HCT116 (cell line): Measurements from ENCODE around the gene TAX1BP1. TPM values are rescaled to one million over a fixed set of nuclear protein-coding genes. Genes with fewer than 3 reads are reported as not detected.

ENCODE experiments used
- ATAC-seq: fragments of 200-7000 bp; cut with Tn5 transposase; 2 replicates; pipeline ENCODE4 v1.9.1; 2020; ENCODE audit warnings: mild to moderate bottlenecking, moderate library complexity
- BruUV-seq: library from RNA; stranded (reverse); fragments of 400-500 nt; replicated peaks from 2 replicates; lab custom pipeline; 2021; lab: Mats Ljungman, UMichigan
- CTCF ChIA-PET: fragments of 300-600 bp; sonication (Branson Sonifier 250); formaldehyde crosslinking; loops from one replicate; lab custom pipeline; 2021; ENCODE audit warnings: antibody characterized with exemption; lab: Charles Lee
- POLR2A ChIA-PET: fragments of 300-600, 350-600 bp; sonication (Branson Sonifier 250); formaldehyde crosslinking; loops from one replicate; lab custom pipeline; 2021; ENCODE audit warnings: antibody characterized with exemption; lab: Charles Lee
- RAD21 ChIA-PET, 2 experiments: fragments of 300-600 bp; sonication (Branson Sonifier 250); formaldehyde crosslinking; loops; one replicate each; lab custom pipeline; 2023; ENCODE audit warnings: low total read pairs in 2 of 2; ENCODE audit not compliant: uncharacterized antibody in 2 of 2, unreplicated experiment in 2 of 2, low non-redundant PET in 1 of 2; lab: Charles Lee
- DNase-seq: peaks from one replicate; pipeline ENCODE4 v3.0.0-alpha.2; 2010; ENCODE audit warnings: low read depth, low spot score
- H2AFZ ChIP-seq: fragments of 200-600 bp; shearing (Covaris generic), sonication (generic); 2 replicates; pipeline ENCODE4 v1.6.1; 2017; ENCODE audit warnings: low read depth, mixed run types, mixed read lengths, antibody characterized with exemption, low read length; ENCODE audit not compliant: poor library complexity, severe bottlenecking
- H3K27ac ChIP-seq: 2 replicates; pipeline ENCODE4 v1.5.1; 2012; ENCODE audit warnings: low read depth, low read length
- H3K27me3 ChIP-seq: fragments of 200-600 bp; sonication (generic); 2 replicates; pipeline ENCODE4 v1.6.1; 2016; ENCODE audit warnings: mixed run types, low read length, mixed read lengths; ENCODE audit not compliant: insufficient read depth
- H3K36me3 ChIP-seq, 2 experiments: fragments of 200-500 bp in 1 of 2; fragments of 200-600 bp in 1 of 2; sonication (Bioruptor generic) in 1 of 2; sonication (generic) in 1 of 2; 2 replicates each; pipeline versions ENCODE4 v1.5.1 to v1.6.1; 2014 to 2016; ENCODE audit warnings: low read length in 2 of 2, inconsistent platforms in 1 of 2, mixed read lengths in 1 of 2, mixed run types in 1 of 2; ENCODE audit not compliant: insufficient read depth in 2 of 2, control insufficient read depth in 1 of 2
- H3K4me1 ChIP-seq, 2 experiments: fragments of 200-600 bp in 1 of 2; sonication (generic) in 1 of 2; 2 replicates each; pipeline versions ENCODE4 v1.5.1 to v1.6.1; 2012 to 2017; ENCODE audit warnings: low read length in 2 of 2, inconsistent platforms in 1 of 2, mild to moderate bottlenecking in 1 of 2, mixed read lengths in 1 of 2, mixed run types in 1 of 2, moderate library complexity in 1 of 2; ENCODE audit not compliant: insufficient read depth in 2 of 2, control insufficient read depth in 1 of 2
- H3K4me2 ChIP-seq: fragments of 200-600 bp; sonication (generic); 2 replicates; pipeline ENCODE4 v1.6.1; 2017; ENCODE audit warnings: mixed run types, low read length, mixed read lengths
- H3K4me3 ChIP-seq, 2 experiments: fragments of 200-600 bp in 1 of 2; sonication (generic) in 1 of 2; replicated peaks in 1 of 2; 2 replicates each; pipeline ENCODE4 v1.5.1; 2011 to 2016; ENCODE audit warnings: low read length in 2 of 2, control low read depth in 1 of 2, low read depth in 1 of 2, mild to moderate bottlenecking in 1 of 2, mixed read lengths in 1 of 2, mixed run types in 1 of 2
- H3K79me2 ChIP-seq: fragments of 200-600 bp; sonication (generic); 2 replicates; pipeline ENCODE4 v1.6.1; 2017; ENCODE audit warnings: mild to moderate bottlenecking, mixed run types, low read length, moderate library complexity, mixed read lengths; ENCODE audit not compliant: insufficient read depth
- H3K9ac ChIP-seq: fragments of 200-600 bp; sonication (generic); 2 replicates; pipeline ENCODE4 v1.6.1; 2016; ENCODE audit warnings: low read length, mixed read lengths
- H3K9me2 ChIP-seq: fragments of 200-600 bp; sonication (generic), shearing (Covaris generic); 2 replicates; pipeline ENCODE4 v1.6.1; 2017; ENCODE audit warnings: mixed run types, mild to moderate bottlenecking, moderate library complexity; ENCODE audit not compliant: insufficient read depth
- H3K9me3 ChIP-seq, 2 experiments: fragments of 200-500 bp in 1 of 2; fragments of 200-600 bp in 1 of 2; sonication (Bioruptor generic) in 1 of 2; sonication (generic) in 1 of 2; 2 replicates each; pipeline ENCODE4 v1.6.1; 2014 to 2017; ENCODE audit warnings: low read length in 2 of 2, mixed read lengths in 2 of 2, inconsistent platforms in 1 of 2, low read depth in 1 of 2, mild to moderate bottlenecking in 1 of 2, mixed run types in 1 of 2, moderate library complexity in 1 of 2; ENCODE audit not compliant: control insufficient read depth in 1 of 2, insufficient read depth in 1 of 2
- H4K20me1 ChIP-seq: fragments of 200-600 bp; sonication (generic), shearing (Covaris generic); 2 replicates; pipeline ENCODE4 v1.6.1; 2017; ENCODE audit warnings: mixed run types, mild to moderate bottlenecking, moderate library complexity; ENCODE audit not compliant: insufficient read depth
- CBX3 ChIP-seq: IDR thresholded peaks from 2 replicates; pipeline ENCODE4 v1.6.1; 2012; ENCODE audit warnings: low read depth
- CEBPB ChIP-seq: IDR thresholded peaks from 2 replicates; pipeline ENCODE4 v1.6.1; 2012; ENCODE audit warnings: low read depth
- EGR1 ChIP-seq: IDR thresholded peaks from 2 replicates; pipeline ENCODE4 v1.6.1; 2012; ENCODE audit warnings: low read depth
- ELF1 ChIP-seq: IDR thresholded peaks from 2 replicates; pipeline ENCODE4 v1.6.1; 2012; ENCODE audit warnings: low read depth, borderline replicate concordance
- EZH2 ChIP-seq: fragments of 200-600 bp; sonication (generic); IDR thresholded peaks from 2 replicates; pipeline ENCODE4 v1.6.1; 2017; ENCODE audit warnings: antibody characterized with exemption, mixed run types
- EZH2phosphoT487 ChIP-seq: fragments of 200-600 bp; IDR thresholded peaks from 2 replicates; pipeline ENCODE4 v1.6.1; 2018; ENCODE audit warnings: antibody characterized with exemption, borderline replicate concordance
- POLR2A ChIP-seq: IDR thresholded peaks from 2 replicates; pipeline ENCODE4 v1.7.0; 2011; ENCODE audit warnings: borderline replicate concordance; ENCODE audit not compliant: insufficient read depth, insufficient read length; ENCODE audit errors: extremely low read depth
- POLR2AphosphoS5 ChIP-seq: IDR thresholded peaks from 2 replicates; pipeline ENCODE4 v1.6.1; 2011; ENCODE audit warnings: mild to moderate bottlenecking, low read depth, low read length, moderate library complexity
- SP1 ChIP-seq: IDR thresholded peaks from 2 replicates; pipeline ENCODE4 v1.6.1; 2012; ENCODE audit warnings: low read depth
- TCF7L2 ChIP-seq: IDR thresholded peaks from 2 replicates; pipeline ENCODE4 v1.7.0; 2011; ENCODE audit warnings: borderline replicate concordance, inconsistent platforms; ENCODE audit not compliant: insufficient read depth, insufficient read length; ENCODE audit errors: extremely low read depth
- ZFX ChIP-seq: fragments of 450-650 bp; IDR thresholded peaks from 2 replicates; pipeline ENCODE4 v1.6.1; 2017
- ZNF274 ChIP-seq: fragments of 200-500 bp; sonication (Bioruptor generic); IDR thresholded peaks from 2 replicates; pipeline ENCODE4 v1.6.1; 2014; ENCODE audit warnings: mild to moderate bottlenecking, low read depth, low read length, inconsistent platforms
- intact Hi-C: fragments of 100-400 bp; cut with micrococcal nuclease; formaldehyde crosslinking; loops from 2 replicates; pipeline ENCODE4 v1.10.0; 2022
- total RNA-seq: library from RNA; stranded (reverse); gene quantifications from one replicate; pipeline ENCODE4 v1.2.1, GENCODE V29; 2021; ENCODE audit not compliant: unreplicated experiment
- TF ChIP-seq, protein P1 (sequence below): IDR thresholded peaks from 2 replicates; pipeline ENCODE4 v1.6.1; 2012
- TF ChIP-seq, protein P2 (sequence below): IDR thresholded peaks from 2 replicates; pipeline ENCODE4 v1.6.1; 2011; ENCODE audit warnings: mild to moderate bottlenecking, low read length, moderate library complexity; ENCODE audit not compliant: insufficient replicate concordance; ENCODE audit errors: extremely low read depth
- TF ChIP-seq, protein P3 (sequence below): IDR thresholded peaks from 2 replicates; pipeline ENCODE4 v1.6.1; 2012; ENCODE audit warnings: low read depth

Gene TAX1BP1
- total RNA-seq, 1 experiment from 2014 or later, result 68.1 TPM

DNA sequence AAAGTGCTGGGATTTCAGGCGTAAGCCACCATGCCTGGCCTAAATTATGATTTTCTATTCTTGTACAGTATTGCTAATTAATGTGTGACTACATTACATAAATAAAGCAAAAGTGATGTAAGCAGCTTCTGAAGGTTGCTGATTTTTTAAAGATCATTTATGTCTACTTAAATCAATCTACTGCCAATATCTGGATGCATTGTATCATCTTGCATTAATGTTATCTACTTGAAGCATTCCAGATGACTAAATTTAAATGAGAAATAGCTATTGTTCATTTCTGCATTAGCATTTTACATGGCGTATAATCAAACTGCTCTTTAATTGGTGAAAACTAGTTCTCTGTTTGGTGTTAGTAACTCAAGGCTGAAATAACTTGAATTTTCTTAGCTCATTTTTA, 40.2 kb upstream of the TAX1BP1 start:
- Histone ChIP-seq H3K9ac (no peak overlapping the region), H3K36me3 (no peaks in the 10 kb centered on the region), H2AFZ (no peak overlapping the region), H3K27ac (no peak overlapping the region), H3K4me2 (no peak overlapping the region), H3K27me3 (no peaks in the 10 kb centered on the region), H3K4me3 (no peak overlapping the region), H3K4me1 (peaks cover 6 to 13% of the 10 kb centered on the region in 2 experiments; a peak in 3 of 4 replicates), H4K20me1 (no peaks in the 10 kb centered on the region), H3K9me3 (no peaks in the 10 kb centered on the region), H3K79me2 (no peaks in the 10 kb centered on the region), H3K9me2 (no peaks in the 10 kb centered on the region)
- ChIA-PET POLR2A (no interaction called here), RAD21 (no interaction called here), CTCF (interaction anchor here (1.0 kb wide), 1 partner anchor 9 kb away, joined by 3 read pairs; no protein-coding TSS in a partner anchor)
- BruUV-seq, result no TSS peak
- ATAC-seq (no peak), DNase-seq (no peak)
- intact Hi-C loops, result loop anchor here (10.0 kb wide), 1 partner anchor 395 kb away; no protein-coding TSS in a partner anchor
- TF ChIP-seq EZH2phosphoT487, result no peak
- TF ChIP-seq EZH2, result no peak
- TF ChIP-seq TCF7L2, result no peak
- TF ChIP-seq POLR2A, result no peak
- TF ChIP-seq CBX3, result no peak
- TF ChIP-seq POLR2AphosphoS5, result no peak
- no peak for TF ChIP-seq ZFX
- TF ChIP-seq ZNF274, result no peak

DNA sequence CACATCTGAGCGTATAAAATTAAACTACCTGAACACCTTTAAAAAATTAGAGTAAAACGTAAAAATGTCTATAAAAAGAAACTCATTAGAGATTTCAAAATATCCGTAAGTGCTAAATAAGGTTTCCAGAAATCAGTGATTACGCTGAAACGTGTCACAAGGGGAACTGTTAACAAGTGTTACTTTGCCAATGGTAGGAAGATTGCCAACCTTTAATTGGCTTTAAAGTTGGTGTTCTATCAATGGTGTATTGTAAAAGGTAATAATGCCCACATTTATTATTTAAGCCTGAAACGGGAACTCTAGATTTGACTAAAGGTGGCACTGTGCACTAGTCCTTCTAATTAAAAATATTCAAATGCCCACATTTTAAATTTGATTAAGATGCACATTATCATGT, 39.5 kb upstream of the TAX1BP1 start:
- DNase-seq (no peak), ATAC-seq (no peak)
- Histone ChIP-seq H3K9ac (no peak overlapping the region), H3K4me2 (no peak overlapping the region), H2AFZ (no peak overlapping the region), H4K20me1 (no peaks in the 10 kb centered on the region), H3K4me1 (peaks cover 6 to 13% of the 10 kb centered on the region in 2 experiments; a peak in 3 of 4 replicates), H3K27me3 (no peaks in the 10 kb centered on the region), H3K36me3 (no peaks in the 10 kb centered on the region), H3K9me2 (no peaks in the 10 kb centered on the region), H3K79me2 (no peaks in the 10 kb centered on the region), H3K4me3 (no peak overlapping the region), H3K9me3 (no peaks in the 10 kb centered on the region), H3K27ac (no peak overlapping the region)
- CTCF ChIA-PET, result no interaction called here
- intact Hi-C loops, result no loop called here
- RAD21 ChIA-PET, result no interaction called here
- BruUV-seq, result no TSS peak
- POLR2A ChIA-PET, result no interaction called here
- TF ChIP-seq EZH2 (no peak), ZNF274 (no peak), CBX3 (no peak), ZFX (no peak), CEBPB (no peak), ELF1 (no peak), SP1 (no peak), EGR1 (no peak)
- TF ChIP-seq, protein P1, sequence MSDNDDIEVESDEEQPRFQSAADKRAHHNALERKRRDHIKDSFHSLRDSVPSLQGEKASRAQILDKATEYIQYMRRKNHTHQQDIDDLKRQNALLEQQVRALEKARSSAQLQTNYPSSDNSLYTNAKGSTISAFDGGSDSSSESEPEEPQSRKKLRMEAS, result no peak
- TF ChIP-seq, protein P2, sequence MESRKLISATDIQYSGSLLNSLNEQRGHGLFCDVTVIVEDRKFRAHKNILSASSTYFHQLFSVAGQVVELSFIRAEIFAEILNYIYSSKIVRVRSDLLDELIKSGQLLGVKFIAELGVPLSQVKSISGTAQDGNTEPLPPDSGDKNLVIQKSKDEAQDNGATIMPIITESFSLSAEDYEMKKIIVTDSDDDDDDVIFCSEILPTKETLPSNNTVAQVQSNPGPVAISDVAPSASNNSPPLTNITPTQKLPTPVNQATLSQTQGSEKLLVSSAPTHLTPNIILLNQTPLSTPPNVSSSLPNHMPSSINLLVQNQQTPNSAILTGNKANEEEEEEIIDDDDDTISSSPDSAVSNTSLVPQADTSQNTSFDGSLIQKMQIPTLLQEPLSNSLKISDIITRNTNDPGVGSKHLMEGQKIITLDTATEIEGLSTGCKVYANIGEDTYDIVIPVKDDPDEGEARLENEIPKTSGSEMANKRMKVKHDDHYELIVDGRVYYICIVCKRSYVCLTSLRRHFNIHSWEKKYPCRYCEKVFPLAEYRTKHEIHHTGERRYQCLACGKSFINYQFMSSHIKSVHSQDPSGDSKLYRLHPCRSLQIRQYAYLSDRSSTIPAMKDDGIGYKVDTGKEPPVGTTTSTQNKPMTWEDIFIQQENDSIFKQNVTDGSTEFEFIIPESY, result no peak
- TF ChIP-seq, protein P3, sequence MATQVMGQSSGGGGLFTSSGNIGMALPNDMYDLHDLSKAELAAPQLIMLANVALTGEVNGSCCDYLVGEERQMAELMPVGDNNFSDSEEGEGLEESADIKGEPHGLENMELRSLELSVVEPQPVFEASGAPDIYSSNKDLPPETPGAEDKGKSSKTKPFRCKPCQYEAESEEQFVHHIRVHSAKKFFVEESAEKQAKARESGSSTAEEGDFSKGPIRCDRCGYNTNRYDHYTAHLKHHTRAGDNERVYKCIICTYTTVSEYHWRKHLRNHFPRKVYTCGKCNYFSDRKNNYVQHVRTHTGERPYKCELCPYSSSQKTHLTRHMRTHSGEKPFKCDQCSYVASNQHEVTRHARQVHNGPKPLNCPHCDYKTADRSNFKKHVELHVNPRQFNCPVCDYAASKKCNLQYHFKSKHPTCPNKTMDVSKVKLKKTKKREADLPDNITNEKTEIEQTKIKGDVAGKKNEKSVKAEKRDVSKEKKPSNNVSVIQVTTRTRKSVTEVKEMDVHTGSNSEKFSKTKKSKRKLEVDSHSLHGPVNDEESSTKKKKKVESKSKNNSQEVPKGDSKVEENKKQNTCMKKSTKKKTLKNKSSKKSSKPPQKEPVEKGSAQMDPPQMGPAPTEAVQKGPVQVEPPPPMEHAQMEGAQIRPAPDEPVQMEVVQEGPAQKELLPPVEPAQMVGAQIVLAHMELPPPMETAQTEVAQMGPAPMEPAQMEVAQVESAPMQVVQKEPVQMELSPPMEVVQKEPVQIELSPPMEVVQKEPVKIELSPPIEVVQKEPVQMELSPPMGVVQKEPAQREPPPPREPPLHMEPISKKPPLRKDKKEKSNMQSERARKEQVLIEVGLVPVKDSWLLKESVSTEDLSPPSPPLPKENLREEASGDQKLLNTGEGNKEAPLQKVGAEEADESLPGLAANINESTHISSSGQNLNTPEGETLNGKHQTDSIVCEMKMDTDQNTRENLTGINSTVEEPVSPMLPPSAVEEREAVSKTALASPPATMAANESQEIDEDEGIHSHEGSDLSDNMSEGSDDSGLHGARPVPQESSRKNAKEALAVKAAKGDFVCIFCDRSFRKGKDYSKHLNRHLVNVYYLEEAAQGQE, result no peak
